ENCODE results near the gene KCNG2.

KCNG2 gene

GRCh38 chr18:79800371-79801180, 2.8 kb downstream of the KCNG2 start:
- no peak for DNase-seq (ENCODE audit: low read depth)

DNA sequence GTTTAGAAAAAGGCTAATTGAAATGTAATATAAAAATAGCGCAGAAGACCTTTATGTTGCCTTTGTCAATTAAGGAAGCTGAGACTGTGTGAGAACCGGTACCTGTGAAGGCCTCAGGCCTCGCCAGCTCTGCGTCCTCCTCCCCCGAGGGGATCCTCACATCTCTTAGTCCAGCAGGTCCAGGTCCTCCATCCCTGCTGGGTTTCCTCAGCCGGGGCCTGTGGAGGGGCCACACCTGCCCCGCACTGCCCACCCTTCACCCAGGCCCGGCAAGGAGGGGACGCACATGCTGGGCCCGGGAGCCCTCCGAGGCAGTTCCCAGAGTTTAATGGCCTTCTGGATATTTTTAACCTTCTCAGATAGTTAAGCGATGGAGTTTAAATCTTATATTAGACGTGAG, 3.5 kb downstream of the KCNG2 start:
- DNase-seq (ENCODE audit: low read depth), result no peak

- DNase-seq (ENCODE audit: low read depth), result no peak
These were observed 3.9 kb downstream of the KCNG2 start for GRCh38 chr18:79801641-79802040.

DNA sequence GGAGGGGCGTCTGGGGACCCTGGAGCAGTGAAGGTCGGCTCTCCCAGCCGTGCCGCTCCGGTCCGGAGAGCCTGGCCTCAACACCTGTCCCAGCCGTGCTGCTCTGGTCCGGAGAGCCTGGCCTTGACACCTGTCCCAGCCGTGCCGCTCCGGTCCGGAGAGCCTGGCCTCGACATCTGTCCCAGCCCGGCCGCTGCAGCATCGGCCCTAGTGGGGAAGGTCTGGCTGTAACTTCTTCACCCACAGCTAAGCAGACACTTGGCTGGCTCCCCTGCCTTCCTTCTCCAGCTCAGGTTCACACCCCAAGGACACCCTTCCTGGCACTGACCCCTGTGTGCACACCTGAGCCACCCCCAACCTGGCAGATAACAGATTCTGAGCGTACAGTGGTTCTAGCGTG, 4.6 kb downstream of the KCNG2 start:
- no peak for DNase-seq (ENCODE audit: low read depth)

DNA sequence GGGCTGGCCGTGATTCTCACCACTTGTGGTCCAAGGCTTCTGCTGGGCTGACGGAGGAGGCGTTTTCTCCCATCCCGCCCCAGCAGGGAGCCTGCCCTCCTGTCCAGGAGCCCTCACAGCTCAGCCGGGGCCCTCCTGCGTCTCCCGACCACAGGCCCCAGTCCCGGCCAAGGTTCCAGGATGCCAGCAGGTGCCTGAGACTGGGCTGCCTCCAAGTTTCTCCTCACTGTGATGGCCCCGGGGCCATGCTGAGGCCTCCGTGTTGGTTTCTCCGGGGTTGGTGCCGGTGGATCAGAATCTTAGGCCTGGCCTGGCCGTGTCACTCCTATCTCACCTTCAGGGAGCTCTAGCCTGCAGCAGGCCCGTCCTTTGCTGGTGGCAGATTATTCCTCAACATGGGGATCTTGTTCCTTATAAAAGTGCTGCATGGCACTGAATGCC, 5.9 kb downstream of the KCNG2 start:
- no peak for DNase-seq (ENCODE audit: low read depth)

DNA sequence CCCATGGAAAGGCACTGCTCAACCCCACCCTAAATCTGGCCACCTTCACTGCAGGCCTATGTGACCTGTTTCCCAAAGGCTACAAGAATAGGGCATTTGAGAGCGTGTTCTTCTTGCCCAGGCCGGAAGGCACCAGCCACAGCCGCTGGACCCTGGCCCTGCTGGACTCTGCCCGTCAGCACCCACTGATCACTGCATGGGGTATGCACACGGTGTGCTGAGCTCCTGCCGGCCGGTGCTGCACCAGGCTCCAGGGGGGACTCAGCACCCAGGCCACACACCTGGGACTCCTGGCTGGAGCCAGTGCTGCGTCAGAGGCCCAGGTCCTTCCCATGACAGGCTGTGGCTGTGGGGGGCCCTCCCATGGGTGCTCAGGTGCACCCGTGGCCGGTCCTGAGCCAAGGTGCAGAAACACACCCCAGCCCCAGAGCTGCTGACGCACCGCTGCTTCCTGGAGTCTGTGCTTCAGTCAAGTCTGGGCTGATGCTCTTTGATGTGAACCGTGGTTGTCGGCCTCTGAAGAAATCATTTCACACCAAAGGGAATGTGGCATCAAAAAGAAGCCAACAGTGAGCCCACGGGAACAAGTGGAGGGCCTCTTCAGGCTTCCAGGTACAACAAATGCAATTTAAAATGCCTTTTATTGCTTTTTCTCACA, 6.5 kb downstream of the KCNG2 start:
- DNase-seq (ENCODE audit: low read depth), result no peak

GRCh38 chr18:79805211-79805887, 7.6 kb downstream of the KCNG2 start:
- DNase-seq (ENCODE audit: low read depth), result no peak

DNA sequence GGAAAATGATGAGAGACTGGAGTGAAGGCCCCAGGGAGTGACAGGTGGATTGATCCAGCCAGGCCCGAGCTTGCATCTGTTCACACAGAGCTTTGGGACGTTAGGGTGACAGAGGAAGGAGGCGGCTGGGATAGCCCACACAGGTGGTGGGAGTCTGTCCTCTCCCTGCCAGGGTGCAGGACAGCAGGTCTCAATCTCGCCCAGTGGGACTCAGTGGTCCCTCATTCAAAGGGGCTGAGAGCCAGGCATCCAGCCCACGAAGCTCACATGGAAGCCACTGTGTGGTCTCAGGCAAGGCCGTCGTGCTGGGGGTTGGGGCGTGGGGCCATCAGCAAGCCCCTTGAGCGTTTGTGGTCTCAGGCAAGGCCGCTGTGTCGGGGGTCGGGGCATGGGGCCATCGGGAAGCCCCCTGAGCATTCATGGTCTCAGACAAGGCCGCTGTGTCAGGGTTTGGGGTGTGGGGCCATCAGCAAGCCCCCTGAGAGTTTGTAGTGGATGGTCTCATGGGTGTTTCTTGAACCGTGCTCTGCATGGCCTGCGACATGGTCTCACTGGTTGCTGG, 8.3 kb downstream of the KCNG2 start:
- no peak for DNase-seq (ENCODE audit: low read depth)

GRCh38 chr18:79806976-79807841, 9.5 kb downstream of the KCNG2 start:
- DNase-seq (ENCODE audit: low read depth), result no peak

- DNase-seq (ENCODE audit: low read depth), result no peak
These were observed 11.9 kb downstream of the KCNG2 start for GRCh38 chr18:79809482-79810192.

DNA sequence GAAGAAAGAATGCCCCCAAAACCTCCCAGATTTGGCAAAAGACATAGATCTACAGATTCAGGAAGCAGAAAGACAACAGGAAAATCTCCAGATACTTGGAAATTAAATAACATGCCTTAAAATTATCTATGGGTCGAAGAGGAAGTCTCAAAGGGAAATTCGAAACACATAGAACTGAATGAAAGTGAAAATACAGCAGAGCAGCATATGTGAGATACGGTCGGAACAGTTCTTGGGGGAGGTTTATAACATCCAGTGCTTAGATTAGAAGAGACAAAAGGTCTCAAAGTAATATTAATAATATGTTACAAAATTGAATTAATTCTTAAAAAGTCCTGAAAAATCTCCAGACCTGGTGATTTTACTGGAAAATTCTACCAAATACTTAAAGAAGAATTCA, 14.3 kb downstream of the KCNG2 start:
- DNase-seq (ENCODE audit: low read depth), result no peak

- DNase-seq (ENCODE audit: low read depth), result no peak
These were observed 16.6 kb downstream of the KCNG2 start for GRCh38 chr18:79814373-79814772.

GRCh38 chr18:79815657-79816056, 17.9 kb downstream of the KCNG2 start:
- DNase-seq (ENCODE audit: low read depth), result no peak

- DNase-seq (ENCODE audit: low read depth), result no peak
These were observed 18.4 kb downstream of the KCNG2 start for GRCh38 chr18:79816092-79816491.

DNA sequence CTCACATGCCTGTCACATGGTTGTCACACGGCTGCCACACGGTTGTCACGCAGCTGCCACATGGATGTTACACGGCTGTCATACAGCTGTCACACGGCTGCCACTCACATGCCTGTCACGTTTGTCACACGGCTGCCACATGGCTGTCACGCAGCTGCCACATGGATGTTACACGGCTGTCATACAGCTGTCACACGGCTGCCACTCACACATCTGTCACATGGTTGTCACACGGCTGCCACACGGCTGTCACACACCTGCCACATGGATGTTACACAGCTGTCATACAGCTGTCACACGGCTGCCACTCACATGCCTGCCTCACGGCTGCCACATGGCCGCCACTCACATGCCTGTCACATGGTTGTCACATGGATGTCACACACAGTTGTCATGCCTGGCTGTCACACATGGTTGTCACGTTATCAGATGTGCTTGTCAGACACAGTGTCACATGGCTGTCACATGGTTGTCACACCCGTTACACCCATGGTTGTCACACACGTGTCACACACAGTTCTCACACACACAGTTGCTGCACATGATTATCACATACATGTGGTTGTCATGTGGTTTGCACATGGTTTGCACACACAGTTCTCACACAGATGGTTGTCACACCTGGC, 19.4 kb downstream of the KCNG2 start:
- no peak for DNase-seq (ENCODE audit: low read depth)

DNA sequence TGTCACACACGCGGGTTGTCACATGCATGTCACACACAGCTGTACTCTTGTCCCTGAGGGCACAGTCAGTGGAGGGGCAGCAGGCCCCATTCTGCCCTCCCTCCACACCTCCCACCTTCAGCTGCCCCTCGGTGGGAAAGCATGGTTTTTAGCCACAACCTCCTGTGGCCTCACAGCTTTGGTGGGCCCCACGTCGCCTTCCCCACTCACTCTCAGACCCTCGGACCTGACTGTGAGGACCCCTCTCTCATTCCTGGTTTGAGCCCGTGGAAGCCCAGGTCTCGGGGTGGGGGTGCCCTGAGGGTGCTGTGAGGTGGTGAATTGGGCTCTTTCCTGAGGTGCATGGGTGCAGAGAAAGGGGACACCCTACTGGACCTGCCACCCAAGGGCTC, 19.9 kb downstream of the KCNG2 start:
- no peak for DNase-seq (ENCODE audit: low read depth)

DNA sequence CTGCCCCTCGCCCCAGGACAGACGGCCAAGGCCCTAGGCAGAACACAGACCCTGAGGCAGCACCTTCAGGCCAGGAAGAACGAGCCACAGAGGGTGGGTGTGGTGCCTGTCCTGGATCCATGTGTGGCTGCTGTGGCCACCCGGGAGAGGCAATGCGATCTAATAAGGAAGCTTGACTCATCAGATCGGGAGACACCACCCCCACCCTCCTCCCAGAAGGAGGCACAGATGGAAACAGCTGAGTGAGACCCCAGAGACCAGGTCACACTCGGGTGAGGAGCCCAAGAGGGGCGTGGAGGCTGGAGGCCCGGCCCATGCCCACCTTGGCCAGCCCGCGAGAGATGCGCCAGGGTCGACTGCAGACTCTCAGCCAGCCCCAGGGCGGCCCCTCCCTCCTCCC, 20.3 kb downstream of the KCNG2 start:
- DNase-seq (ENCODE audit: low read depth), result no peak

DNA sequence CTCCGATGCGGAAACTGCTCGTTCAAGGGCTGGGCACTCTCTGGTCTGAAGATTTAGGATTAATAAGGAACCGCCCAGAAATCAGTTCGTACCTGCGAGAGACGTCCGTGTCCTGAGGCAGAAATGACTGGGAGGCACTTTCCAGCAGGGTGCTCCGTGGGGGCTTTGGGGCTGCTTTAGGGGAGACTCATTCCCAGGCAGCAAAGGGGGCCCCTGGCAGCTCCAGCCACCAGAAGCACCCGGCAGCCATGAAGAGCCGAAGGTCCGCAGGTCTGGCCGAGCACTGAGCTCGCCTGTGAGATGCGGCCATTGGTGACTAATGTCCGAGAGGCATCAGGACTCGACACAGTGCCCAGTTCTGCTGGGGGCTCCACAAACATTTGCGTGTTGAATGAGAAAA, 20.9 kb downstream of the KCNG2 start:
- no peak for DNase-seq (ENCODE audit: low read depth)

GRCh38 chr18:79819064-79819967, 21.6 kb downstream of the KCNG2 start:
- no peak for DNase-seq (ENCODE audit: low read depth)

DNA sequence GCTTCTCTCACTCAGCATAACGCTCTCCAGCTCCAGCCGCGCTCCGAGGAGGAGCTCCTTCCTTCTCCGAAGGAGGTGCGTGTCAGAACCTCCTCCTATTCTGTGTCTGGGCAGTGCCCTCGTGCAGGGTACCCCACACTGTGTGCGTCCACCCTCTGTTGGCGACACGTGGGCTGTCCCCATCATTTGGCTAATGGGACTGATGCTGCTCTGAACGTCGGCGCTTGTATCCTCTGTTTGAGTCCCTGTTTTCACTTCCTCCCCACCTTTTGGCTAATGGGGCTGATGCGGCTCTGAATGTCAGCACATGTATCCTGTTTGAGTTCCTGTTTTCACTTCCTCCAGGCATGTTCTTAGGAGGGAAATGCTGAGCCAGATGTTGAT, 22.2 kb downstream of the KCNG2 start:
- DNase-seq (ENCODE audit: low read depth), result no peak

Measured in fibroblast of gingiva (primary cell).